ENCODE data around the gene DCAF6.

GRCh38 chr1:168007691-168008090 is 71.2 kb downstream of the DCAF6 start:
- no peak for TF ChIP-seq GATA2 (IDR thresholded peaks at IDR 0.05; ENCODE audit: low read depth, low read length)
- no peak for TF ChIP-seq GATA3 (IDR thresholded peaks at IDR 0.05; ENCODE audit: low read depth, low read length)
